Measurements from ENCODE around the gene PAGE2. TPM values are rescaled to one million over a fixed set of nuclear protein-coding genes. Genes with fewer than 3 reads are reported as not detected.
A peak's percentile ranks its signal among the peaks of the same experiment; 100 is the strongest.
"Not testable (repeated sequence)": the region's sequence is repeated elsewhere in the genome, so short reads cannot be mapped to it uniquely, and the experiment has no call there.

PAGE2 gene, protein sequence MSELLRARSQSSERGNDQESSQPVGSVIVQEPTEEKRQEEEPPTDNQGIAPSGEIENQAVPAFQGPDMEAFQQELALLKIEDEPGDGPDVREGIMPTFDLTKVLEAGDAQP
- polyA plus RNA-seq: not detected

DNA sequence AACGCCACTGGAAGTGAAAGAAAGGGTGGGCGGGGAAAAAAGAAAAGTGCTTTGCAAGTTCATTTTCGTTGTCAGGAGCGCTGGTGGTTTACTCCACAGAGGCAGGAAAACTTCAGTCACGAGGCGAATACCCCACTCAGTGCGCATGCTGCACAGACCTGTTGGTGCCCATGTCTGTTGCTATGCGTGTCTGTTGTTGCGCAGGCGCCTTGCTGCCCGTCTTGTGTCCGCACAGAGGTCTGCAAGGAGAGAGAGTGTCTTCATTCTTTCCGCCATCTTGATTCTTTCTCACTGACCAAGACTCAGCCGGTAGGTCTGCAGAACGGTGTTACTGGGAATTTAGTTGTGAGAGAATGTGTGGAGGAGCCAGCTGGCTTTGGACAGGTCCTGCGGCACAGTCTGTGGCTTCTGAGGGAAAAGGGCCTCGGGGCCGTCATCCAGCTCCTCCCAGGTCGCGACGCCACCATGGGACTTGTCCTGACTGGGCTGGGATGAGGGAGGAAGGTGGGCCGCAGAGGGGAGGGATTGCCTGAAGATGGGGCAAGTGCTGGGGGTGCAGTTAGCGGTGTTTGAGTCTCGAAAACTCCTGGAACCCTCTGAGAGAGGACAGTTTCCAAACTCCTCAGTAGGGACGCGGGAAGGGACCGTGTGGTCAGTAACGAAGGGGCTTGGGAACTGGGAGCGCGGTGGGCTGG, at the start of gene PAGE2:
PAGE2 (plus strand) TSS at position 224 of the 695 bp plus-strand sequence. CDS start 1,003 bp downstream, outside the sequence.
- no peak within 1 kb of the TSS for H3K4me3 Mint-ChIP-seq
- peaks cover 0 to 9% (median 0%) of the 10 kb centered on the region in 6 donors for H3K9me3 Mint-ChIP-seq

DNA sequence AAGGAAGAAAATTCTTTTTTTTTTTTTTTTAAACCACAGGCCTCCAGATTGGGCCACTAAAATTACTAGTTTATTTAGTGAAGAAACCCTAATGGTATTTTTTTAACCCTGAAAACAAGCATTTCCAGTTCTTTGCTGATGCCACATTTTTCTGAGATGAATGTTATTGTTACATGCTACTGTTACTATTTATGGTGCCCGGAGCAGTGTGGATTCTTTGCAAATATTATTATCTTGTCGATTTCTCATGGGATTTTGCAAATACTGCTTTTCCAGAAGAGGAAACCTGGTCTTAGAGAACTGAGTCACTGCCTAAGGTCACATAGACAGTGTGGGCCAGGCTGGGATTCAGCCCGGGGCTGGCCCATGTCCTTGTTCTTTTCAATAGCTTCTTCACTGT, 49.3 kb upstream of the PAGE2 start:
- Mint-ChIP-seq H3K27me3 (ENCODE audit: low read depth in 3 of 3) (peaks cover 0 to 4% (median 3%) of the 10 kb centered on the region in 3 donors), H3K9me3 (peaks cover 0 to 3% (median 0%) of the 10 kb centered on the region in 6 donors), H3K4me3 (no peak overlapping the region), H3K27ac (no peak overlapping the region), H3K36me3 (no peaks in the 10 kb centered on the region), H3K4me1 (no peaks in the 10 kb centered on the region)
- DNase-seq: no peak

More for the DNA sequence above, at the start of gene PAGE2:
- no peak for DNase-seq
- no peaks in the 10 kb centered on the region for H3K4me1 Mint-ChIP-seq
- H3K27me3 Mint-ChIP-seq (ENCODE audit: low read depth in 3 of 3): peaks cover 2 to 20% (median 8%) of the 10 kb centered on the region in 3 donors
- H3K27ac Mint-ChIP-seq: no peak within 1 kb of the TSS
- no peaks in the 10 kb centered on the region for H3K36me3 Mint-ChIP-seq

DNA sequence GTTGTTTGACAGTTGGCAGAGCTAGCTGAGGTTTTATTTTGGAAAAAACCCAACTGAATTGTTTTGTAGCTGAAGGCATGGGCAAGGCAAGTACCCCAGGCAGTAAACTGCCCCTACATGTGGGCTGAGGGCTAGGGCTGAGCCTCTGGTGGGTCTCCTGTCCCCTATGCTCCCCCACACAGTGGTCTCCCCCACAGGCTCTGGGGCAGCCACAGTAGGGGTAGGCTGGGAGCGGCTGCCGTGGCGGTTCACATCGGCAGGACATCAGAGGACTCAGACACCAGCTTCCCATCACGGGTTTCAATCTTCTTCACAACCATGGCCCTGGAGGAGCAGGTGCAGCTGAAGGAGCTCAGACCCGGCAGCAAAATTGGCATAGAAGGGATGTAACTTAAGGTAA, 47.3 kb upstream of the PAGE2 start:
- H3K36me3 Mint-ChIP-seq: no peaks in the 10 kb centered on the region
- no peaks in the 10 kb centered on the region for H3K4me1 Mint-ChIP-seq
- no peak overlapping the region for H3K4me3 Mint-ChIP-seq
- H3K9me3 Mint-ChIP-seq: peaks cover 0 to 3% (median 0%) of the 10 kb centered on the region in 6 donors
- no peak overlapping the region for H3K27ac Mint-ChIP-seq
- H3K27me3 Mint-ChIP-seq (ENCODE audit: low read depth in 3 of 3): peaks cover 0 to 3% (median 0%) of the 10 kb centered on the region in 3 donors
- DNase-seq: no peak

DNA sequence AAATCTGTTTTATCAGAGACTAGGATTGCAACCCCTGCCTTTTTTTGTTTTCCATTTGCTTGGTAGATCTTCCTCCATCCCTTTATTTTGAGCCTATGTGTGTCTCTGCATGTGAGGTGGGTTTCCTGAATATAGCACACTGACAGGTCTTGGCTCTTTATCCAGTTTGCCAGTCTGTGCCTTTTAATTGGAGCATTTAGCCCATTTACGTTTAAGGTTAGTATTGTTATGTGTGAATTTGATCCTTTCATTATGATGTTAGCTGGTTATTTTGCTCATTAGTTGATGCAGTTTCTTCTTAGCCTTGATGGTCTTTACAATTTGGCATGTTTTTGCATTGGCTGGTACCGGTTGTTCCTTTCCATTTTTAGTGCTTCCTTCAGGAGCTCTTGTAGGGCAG, 38.2 kb upstream of the PAGE2 start:
- not testable (repeated sequence) for H3K27ac Mint-ChIP-seq, H3K36me3 Mint-ChIP-seq, H3K4me3 Mint-ChIP-seq, H3K4me1 Mint-ChIP-seq, DNase-seq, H3K9me3 Mint-ChIP-seq
- H3K27me3 Mint-ChIP-seq (ENCODE audit: low read depth in 3 of 3): peaks cover 0 to 10% (median 3%) of the 10 kb centered on the region in 3 donors

DNA sequence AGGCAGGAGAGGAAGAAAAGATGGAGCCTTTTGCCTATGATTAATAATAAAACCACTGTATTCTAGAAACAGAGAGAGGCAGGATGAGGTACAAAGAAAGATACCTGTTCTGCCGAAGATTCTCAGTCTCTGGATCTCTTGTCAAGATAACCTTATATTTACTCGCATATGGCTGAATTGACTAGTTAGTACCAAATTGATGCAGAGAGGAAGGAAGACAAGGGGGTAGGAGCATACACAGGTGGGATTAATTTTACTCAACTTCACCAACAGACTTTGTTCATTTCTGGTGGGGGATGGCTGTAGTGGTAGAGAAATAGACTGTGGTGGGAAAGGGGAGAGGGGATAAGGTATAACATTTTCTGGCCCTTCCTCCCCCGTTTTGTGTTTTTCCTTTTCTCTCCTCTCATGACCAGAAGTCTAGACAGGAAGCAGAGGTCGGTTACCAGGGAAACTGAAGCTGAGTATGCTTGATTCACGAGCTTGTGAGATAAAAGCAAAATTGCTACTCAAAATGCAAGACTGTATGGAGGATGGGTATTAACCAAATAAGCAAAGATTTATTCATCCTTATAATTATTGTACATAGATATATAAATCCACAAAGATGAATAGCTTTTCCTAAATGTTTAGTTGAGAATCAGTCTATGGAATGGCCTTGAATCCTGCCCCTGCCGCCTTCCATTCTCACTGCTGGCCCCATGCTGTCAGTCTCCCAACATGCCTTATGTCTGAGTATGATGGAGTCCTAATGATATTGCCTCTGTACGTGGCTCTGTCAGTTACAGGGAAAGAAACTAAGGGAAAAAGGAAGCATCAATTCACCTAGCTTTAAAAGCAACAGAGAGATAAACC, 31.8 kb upstream of the PAGE2 start:
- Mint-ChIP-seq H3K27me3 (ENCODE audit: low read depth in 3 of 3) (peaks cover 3 to 23% (median 3%) of the 10 kb centered on the region in 3 donors), H3K4me1 (peaks cover 8 to 14% of the 10 kb centered on the region in 2 donors), H3K4me3 (peak overlapping the region; percentile 12 to 63 (median 51)), H3K36me3 (no peaks in the 10 kb centered on the region), H3K9me3 (no peaks in the 10 kb centered on the region), H3K27ac (peak overlapping the region in 3 of 6 donors; percentile 31 to 66 (median 44))
- peak; percentile 31 to 39 (median 35) for DNase-seq

DNA sequence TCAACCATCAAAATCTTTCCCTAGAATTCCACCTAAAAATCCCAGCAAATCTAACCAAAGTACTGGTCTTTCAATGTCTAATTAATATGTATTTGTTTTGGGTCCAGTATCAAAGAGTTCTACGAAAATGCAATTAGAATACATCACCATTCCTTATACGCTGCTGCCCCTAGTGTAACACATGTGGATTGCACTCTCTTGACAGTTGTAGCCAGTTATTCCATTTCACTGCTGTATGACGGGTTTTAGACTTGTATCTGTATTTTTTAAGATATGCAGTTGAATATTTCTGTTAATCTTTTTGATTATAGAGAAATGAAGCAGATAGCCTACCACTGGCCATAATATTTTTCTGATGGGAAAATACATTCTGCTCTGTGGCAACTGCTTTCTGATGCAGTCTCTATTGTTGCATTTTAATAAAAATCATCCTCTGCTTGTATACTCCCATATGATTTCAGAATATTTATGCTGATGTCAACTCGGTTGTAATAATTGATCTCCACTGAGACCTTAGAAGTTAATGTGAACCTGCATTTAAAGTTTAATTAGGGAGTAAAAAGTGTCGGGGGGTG, 31.1 kb upstream of the PAGE2 start:
- Mint-ChIP-seq H3K4me3 (peak overlapping the region; percentile 12 to 63 (median 51)), H3K27me3 (ENCODE audit: low read depth in 3 of 3) (peaks cover 3 to 20% (median 3%) of the 10 kb centered on the region in 3 donors), H3K36me3 (no peaks in the 10 kb centered on the region), H3K4me1 (peaks cover 8 to 14% of the 10 kb centered on the region in 2 donors), H3K9me3 (no peaks in the 10 kb centered on the region), H3K27ac (peak overlapping the region in 3 of 6 donors; percentile 15 to 44 (median 31))
- DNase-seq: peak; percentile 28 to 44 (median 37)

DNA sequence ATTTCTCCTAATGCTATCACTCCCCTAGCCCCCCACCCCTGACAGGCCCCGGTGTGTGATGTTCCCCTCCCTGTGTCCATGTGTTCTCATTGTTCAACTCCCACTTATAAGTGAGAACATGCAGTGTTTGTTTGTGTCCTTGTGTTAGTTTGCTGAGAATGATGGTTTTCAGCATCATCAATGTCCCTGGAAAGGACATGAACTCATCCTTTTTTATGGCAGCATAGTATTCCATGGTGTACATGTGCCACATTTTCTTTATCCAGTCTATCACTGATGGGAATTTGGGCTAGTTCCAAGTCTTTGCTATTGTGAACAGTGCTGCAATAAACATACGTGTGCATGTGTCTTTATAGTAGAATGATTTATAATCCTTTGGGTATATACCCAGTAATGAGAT, 21.6 kb upstream of the PAGE2 start:
- H3K36me3 Mint-ChIP-seq, H3K9me3 Mint-ChIP-seq, DNase-seq, H3K4me1 Mint-ChIP-seq, H3K4me3 Mint-ChIP-seq, H3K27ac Mint-ChIP-seq: not testable (repeated sequence)
- H3K27me3 Mint-ChIP-seq (ENCODE audit: low read depth in 3 of 3): peaks cover 3 to 28% (median 8%) of the 10 kb centered on the region in 3 donors

DNA sequence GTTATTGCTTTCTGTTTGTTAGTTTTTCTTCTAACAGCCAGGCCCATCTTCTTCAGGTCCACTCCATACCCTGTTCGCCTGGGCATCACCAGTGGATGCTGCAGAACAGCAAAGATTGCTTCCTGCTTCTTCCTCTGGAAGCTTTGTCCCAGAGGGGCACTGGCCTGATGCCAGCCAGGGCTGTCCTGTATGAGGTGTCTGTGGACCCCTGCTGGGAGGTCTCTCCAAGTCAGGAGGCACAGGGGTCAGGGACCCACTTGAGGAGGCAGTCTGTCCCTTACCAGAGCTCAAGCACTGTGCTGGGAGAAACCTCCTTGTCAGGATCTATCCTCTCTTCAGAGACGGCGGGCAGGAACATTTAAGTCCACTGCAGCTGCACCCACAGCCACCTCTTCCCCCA, 16.5 kb upstream of the PAGE2 start:
- Mint-ChIP-seq H3K36me3 (no peaks in the 10 kb centered on the region), H3K27me3 (ENCODE audit: low read depth in 3 of 3) (peaks cover 1 to 20% (median 4%) of the 10 kb centered on the region in 3 donors), H3K27ac (no peak overlapping the region)

DNA sequence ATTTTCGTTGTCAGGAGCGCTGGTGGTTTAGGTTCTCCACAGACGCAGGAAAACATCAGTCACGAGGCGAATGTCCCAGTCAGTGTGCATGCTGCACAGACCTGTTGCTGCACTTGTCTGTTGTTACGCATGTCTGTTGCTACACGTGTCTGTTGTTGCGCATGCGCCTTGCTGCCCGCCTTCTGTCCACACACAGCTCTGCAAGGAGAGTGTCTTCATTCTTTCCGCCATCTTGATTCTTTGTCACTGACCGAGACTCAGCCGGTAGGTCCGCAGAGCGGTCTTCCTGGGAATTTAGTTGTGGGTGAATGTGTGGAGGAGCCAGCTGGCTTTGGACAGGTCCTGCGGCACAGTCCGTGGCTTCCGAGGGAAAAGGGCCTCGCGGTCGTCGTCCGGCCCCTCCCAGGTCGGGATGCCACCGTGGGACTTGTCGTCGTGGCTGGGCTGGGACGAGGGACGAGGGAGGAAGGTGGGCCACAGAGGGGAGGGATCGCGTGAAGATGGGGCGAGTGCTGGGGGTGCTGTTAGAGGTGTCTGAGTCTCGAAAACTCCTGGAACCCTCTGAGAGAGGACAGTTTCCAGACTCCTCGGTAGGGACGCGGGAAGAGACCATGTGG, 13.9 kb upstream of the PAGE2 start, which contains the start of gene PAGE2B:
PAGE2B (plus strand) TSS at position 180 of the 617 bp plus-strand sequence. CDS start 1,012 bp downstream, outside the sequence.
- H3K4me1 Mint-ChIP-seq: no peaks in the 10 kb centered on the region
- H3K27ac Mint-ChIP-seq: peak within 1 kb of the TSS in 1 of 6 donors; percentile 23

More for the DNA sequence above, 16.5 kb upstream of the PAGE2 start:
- Mint-ChIP-seq H3K4me1 (no peaks in the 10 kb centered on the region), H3K9me3 (peaks cover 0 to 3% (median 0%) of the 10 kb centered on the region in 6 donors), H3K4me3 (no peak overlapping the region)
- DNase-seq: no peak

DNA sequence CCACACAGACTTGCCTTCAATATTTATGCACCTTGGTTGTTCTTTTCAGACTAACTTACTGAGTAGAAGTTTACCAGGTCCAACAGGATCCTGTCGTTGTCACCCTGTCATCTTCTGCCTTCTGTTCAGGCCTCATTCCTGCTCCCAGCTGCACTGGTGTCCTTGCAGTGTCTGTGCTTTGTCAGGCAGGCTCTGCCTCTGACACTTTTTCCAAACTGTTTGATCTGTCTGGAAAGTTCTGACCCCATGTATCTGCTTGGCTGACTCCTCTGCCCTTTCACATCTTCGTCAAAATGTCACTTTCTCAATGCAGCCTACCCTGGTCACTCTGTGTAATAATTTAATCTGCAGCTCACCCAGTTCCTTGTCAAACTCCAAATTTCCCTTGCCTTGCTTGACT, 9.9 kb downstream of the PAGE2 start:
- Mint-ChIP-seq H3K4me1 (no peaks in the 10 kb centered on the region), H3K27me3 (ENCODE audit: low read depth in 3 of 3) (peaks cover 2 to 10% (median 4%) of the 10 kb centered on the region in 3 donors), H3K36me3 (no peaks in the 10 kb centered on the region), H3K4me3 (no peak overlapping the region), H3K27ac (no peak overlapping the region), H3K9me3 (no peaks in the 10 kb centered on the region)
- no peak for DNase-seq

More for the DNA sequence above, 13.9 kb upstream of the PAGE2 start, which contains the start of gene PAGE2B:
- H3K36me3 Mint-ChIP-seq: no peaks in the 10 kb centered on the region
- peaks cover 1 to 11% (median 4%) of the 10 kb centered on the region in 3 donors for H3K27me3 Mint-ChIP-seq (ENCODE audit: low read depth in 3 of 3)
- H3K4me3 Mint-ChIP-seq: no peak within 1 kb of the TSS
- peaks cover 0 to 3% (median 0%) of the 10 kb centered on the region in 6 donors for H3K9me3 Mint-ChIP-seq
- DNase-seq: no peak

DNA sequence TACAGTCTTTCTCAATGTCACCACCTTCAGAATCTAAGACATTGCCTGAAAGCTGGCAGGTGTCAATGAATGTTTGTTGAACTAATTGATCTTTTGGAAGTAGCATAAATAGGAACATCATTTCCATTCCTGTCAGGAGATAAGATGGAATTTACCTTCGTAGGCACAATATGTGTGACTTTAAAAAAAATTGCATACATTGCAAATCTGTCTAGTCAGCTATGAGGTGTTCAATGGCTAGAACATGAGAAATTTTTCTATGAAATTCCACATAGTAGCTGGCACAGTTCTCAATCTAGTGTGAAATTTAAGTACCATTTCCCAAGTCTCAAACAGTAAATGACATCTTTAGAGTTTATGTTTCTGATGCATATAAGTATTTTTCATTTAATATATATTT, 10.3 kb downstream of the PAGE2 start:
- no peak overlapping the region for H3K27ac Mint-ChIP-seq
- H3K4me1 Mint-ChIP-seq: no peaks in the 10 kb centered on the region
- H3K9me3 Mint-ChIP-seq: no peaks in the 10 kb centered on the region

DNA sequence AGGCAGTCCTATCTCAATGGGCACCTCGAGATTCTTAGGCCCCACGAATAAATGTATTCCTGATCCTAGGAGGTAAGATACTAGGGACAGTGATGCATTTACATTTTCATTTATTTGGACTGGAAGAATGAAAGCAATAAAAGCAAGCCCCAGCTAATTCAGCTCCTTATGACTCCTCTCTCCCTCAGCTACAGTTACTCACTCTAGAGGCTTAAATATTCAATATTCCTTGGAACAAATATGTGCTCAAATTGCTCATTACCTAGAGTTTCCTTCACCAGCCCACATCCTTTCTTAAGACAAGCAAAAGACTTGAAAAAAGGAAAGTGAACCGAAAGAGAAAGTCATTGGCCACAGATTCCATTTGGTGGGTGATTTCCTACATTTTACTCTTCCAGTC, 13.9 kb downstream of the PAGE2 start:
- H3K4me3 Mint-ChIP-seq: no peak overlapping the region
- peaks cover 0 to 1% (median 0%) of the 10 kb centered on the region in 6 donors for H3K9me3 Mint-ChIP-seq
- no peaks in the 10 kb centered on the region for H3K4me1 Mint-ChIP-seq
- no peaks in the 10 kb centered on the region for H3K36me3 Mint-ChIP-seq
- H3K27ac Mint-ChIP-seq: peak overlapping the region in 1 of 6 donors; percentile 37
- H3K27me3 Mint-ChIP-seq (ENCODE audit: low read depth in 3 of 3): peaks cover 0 to 4% (median 2%) of the 10 kb centered on the region in 3 donors
- DNase-seq: no peak

More for the DNA sequence above, 10.3 kb downstream of the PAGE2 start:
- DNase-seq: no peak
- peaks cover 2 to 10% (median 4%) of the 10 kb centered on the region in 3 donors for H3K27me3 Mint-ChIP-seq (ENCODE audit: low read depth in 3 of 3)
- H3K36me3 Mint-ChIP-seq: no peaks in the 10 kb centered on the region
- H3K4me3 Mint-ChIP-seq: no peak overlapping the region

DNA sequence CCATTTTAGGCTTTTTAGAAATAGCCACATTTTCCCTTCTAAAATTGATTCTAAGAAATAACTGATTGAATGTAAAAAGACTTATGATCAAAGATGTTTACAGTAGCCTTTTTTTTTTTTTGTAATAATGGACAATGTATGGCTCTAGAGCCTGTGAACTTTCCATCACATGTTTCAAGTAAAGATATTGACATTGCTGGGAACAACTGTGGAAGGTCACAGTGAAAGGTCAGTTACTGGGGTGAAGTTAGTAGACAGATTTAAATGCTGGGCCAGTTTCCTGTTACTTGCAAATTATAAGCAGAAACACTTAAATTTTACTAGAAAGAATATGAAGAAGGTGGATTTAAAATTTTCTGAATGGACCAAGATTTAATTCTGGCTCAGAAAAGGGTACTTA, 18.4 kb downstream of the PAGE2 start:
- Mint-ChIP-seq H3K36me3 (no peaks in the 10 kb centered on the region), H3K9me3 (peaks cover 0 to 1% (median 0%) of the 10 kb centered on the region in 6 donors), H3K4me1 (no peaks in the 10 kb centered on the region), H3K4me3 (no peak overlapping the region), H3K27ac (no peak overlapping the region), H3K27me3 (ENCODE audit: low read depth in 3 of 3) (peaks cover 0 to 2% (median 0%) of the 10 kb centered on the region in 3 donors)
- no peak for DNase-seq
